ENCODE measurements around the gene BRF1.
"Not testable (repeated sequence)": the region's sequence is repeated elsewhere in the genome, so short reads cannot be mapped to it uniquely, and the experiment has no call there.

BRF1 gene

DNA sequence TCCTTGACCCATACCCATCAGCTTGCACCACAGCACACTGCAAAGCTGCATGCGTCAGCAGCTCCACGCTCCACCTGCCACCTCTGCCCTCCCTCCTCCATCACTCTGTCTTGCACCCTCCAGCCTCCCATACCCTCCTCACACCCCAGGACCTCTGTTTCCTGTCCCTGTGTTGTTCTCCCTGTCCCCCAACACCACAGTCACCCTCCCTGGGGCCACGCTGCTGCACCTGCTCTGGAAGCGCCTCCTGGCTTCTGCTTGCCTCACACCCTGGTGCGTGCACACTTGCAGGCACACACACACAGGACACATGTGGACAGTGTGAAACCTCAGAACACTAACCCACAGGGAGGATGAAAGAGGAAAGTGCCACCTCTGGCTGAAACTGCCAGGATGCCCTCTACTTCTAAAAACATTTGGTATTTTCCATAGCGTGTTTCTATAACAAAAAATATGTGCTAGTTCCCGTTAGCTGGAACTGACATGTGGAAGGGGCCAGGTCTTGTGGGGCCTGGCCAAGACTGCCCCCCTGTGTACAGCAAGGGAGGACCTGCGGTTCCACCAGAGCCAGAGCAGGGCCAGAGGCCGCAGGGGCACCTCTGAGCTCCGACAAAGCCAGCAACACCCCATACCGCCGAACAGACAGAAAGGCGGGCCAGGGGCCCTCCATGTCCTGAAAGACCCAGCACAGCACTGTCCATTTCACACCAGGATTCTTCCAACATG is 10.0 kb downstream of the BRF1 start:
- DNase-seq (ENCODE audit: low spot score) (no peak), FAIRE-seq (no peak)

DNA sequence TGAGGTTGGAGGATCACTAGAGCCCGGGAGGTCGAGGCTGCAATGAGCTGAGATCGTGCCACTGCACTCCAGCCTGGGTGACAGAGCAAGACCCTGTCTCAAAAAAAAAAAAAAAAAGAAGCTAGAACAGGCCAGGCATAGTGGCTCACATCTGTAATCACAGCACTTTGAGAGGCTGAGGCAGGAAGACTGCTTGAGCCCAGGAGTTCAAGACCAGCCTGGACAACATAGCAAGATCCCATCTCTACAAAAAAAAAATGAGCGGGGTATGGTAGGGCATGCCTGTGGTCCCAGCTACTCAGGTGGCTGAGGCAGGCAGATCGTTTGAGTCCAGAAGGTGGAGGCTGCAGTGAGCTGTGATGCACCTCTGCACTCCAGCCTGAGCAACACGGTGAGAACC is 11.9 kb downstream of the BRF1 start:
- not testable (repeated sequence) for DNase-seq (ENCODE audit: low spot score); FAIRE-seq

DNA sequence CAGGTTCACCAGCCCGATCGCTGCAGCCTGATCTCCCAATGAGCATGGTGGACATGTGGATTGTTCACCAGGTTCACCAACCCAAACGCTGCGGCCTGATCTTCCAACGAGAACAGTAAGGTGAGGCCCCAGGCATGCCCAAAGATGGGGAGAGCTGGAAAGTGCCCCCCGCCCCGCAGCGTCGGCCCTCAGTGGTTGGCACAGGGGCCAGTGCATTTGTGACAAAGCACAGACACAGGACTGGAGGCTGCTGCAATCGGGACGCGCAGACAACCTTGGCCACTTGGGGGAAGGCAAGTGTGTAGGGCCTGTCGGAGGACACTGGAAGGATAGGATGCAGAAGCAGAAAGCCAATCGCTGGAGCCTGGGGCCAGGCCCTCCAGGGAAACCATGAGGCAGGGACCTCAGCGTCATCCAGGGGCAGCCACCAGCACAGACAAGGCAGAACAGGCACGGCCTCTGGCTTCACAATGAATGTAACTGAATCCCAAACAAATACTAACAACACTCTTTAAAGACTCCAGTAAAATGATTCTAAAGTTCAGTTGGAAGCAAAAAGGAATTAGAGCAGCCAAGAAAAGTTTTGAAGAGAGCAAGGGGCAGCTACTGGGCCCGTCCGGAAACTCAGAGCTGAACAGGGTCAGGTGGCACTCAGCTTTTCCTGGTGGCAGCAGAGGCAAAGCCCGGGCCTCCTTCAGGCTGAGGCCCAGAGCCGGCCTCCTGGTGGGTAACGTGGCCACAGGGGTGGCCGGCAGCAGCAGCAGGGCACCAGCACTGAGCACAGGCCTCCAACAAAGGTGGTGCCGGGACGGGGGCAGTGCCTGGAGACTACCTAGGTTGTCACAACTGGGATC is 13.3 kb downstream of the BRF1 start:
- no peak for DNase-seq (ENCODE audit: low spot score)
- FAIRE-seq = no peak

DNA sequence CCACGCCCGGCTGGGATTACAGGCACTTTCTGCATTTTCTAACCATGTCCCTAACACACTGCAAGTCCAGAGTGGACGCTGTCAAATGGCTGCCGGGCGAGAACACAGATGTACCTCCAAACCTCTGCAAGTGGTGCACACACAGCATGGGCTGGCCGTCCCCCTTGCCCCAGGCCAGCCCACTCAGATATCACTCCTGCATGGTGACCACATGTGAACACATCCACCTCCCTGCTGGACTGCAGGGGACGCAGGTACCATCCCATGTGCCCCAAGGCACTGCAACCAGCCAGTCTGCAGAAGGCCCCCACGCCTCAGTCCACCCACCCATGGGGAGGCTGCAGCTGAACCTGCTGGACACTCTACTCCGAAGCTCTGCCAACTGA is 14.0 kb downstream of the BRF1 start:
- no peak for DNase-seq (ENCODE audit: low spot score)
- no peak for FAIRE-seq

DNA sequence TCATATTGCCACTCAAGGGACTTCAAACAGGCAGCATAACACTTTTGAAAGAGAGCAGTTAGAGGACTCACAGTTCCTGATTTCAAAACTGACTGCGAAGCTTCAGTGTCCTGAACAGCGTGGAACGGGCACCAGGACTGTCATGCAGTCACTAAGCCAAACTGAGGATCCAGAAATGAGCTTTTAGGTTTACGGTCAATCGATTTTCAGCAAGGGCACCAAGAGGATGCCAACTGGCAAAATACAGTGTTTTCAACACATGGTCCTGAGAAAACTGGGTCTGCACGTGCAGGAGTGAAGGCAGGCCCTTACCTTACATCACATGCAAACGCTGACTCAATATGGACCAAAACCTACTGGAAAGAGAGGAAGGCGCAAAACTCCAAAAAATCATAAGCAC is 15.6 kb downstream of the BRF1 start:
- DNase-seq (ENCODE audit: low spot score) = no peak
- no peak for FAIRE-seq

DNA sequence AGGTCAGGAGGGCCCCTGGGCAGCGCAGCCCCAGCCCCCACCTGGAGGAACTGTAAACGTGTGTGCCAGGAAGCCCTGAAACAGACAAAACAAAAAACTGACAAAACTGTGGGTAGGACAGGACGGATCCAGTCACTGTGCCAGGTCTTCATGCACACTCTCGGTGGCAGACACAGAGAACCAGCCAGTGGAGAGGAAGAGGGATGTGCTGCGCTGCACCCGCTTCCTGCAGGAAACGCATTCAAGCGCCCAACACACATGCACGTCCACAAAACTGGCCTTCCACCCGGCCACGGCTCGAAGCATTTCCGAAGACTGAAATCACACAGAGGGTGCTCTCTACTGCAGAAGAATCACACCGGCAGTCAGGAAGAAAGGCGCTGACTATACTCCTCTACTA is 16.9 kb downstream of the BRF1 start:
- FAIRE-seq = no peak
- no peak for DNase-seq (ENCODE audit: low spot score)

DNA sequence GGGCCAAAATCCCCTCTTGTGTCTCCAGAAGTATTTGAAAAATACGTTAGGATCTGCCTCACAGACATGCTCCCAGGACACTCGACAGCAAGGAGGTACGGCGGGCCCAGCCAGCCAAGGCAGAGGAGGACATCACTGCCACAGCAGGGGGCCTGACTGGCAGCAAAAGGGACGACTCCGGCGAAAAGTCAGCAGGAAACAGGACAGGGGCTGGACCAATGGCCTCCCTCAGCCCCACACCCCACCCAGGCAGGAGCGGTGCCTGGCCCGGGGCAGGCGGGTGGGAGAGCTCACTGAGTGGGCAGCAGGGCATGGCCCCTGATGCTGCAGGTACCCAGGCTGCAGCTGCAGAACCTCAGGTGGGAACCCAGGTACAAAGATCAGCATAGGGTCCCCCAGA is 17.8 kb downstream of the BRF1 start:
- DNase-seq (ENCODE audit: low spot score) (no peak), FAIRE-seq (no peak)

DNA sequence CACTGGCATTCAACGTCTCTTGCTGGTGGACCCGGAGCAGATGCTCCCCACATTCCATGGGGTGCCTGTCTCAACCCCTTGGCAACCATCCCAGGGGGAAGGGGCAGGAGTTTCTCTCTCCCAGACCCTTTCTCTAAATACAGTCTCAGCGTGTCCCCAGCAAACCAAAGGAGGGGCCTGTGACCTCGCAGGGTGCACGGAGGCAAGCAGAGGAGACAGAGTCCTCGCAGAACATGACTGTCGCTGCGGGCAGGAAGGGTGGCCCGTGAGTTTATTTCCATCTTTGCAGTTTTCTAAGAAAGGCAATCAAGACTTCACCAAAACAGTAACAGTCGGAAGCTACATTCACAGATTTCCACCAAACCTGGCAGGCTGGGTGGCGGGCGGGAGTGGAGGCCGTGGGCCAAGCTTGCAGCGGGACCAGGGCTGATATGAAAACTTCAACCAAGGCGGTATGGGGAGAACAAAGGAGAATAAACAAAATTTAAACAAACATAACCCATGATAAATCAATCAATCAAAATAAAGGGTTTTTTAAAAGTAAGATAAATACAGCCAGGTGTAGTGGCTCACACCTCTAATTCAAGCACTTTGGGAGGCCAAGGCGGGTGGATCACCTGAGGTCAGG is 18.6 kb downstream of the BRF1 start:
- no peak for FAIRE-seq

DNA sequence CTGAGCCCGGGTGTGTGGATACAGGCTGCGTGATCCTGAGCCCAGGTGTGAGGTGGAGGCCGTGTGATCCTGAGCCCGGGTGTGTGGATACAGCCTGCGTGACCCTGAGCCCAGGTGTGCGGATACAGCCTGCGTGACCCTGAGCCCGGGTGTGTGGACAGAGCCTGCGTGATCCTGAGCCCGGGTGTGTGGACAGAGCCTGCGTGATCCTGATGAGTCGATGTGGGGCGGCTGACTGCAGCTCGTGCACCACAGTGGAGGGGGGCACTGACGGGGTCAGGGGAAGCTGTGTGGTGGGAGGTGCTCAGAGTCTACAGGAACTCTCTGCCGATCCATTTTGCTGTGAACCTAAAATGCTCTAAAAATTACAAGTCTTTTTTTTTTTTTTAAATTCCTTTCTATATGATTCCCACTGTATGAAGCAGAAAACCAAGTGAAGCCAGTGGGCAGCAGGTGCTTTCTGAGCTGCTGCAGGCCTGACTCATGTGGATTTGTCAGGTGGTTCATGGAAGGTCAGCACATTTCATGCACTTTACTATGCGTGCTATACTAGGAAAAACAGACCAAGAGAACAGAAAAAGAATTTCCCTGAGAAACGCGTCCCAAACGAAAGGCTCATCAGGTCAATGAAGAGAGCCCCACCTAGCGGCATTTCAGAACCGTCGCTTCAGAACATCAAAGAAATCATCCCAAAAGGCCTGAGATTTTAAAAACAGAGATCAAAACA is 19.3 kb downstream of the BRF1 start:
- DNase-seq (ENCODE audit: low spot score) (peak; percentile 30), FAIRE-seq (no peak)

More for the DNA sequence above, 18.6 kb downstream of the BRF1 start:
- DNase-seq (ENCODE audit: low spot score) = no peak

DNA sequence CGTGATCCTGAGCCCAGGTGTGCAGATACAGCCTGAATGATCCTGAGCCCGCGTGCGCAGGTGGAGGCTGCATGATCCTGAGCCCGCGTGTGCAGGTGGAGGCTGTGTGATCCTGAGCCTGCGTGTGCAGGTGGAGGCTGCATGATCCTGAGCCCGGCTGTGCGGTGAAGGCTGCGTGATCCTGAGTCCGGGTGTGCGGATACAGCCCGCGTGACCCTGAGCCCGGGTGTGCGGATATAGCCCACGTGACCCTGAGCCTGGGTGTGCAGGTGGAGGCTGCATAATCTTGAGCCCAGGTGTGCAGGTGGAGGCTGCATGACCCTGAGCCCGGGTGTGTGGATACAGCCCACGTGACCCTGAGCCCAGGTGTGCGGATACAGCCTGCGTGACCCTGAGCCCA is 20.3 kb downstream of the BRF1 start:
- DNase-seq (ENCODE audit: low spot score) (no peak), FAIRE-seq (no peak)

DNA sequence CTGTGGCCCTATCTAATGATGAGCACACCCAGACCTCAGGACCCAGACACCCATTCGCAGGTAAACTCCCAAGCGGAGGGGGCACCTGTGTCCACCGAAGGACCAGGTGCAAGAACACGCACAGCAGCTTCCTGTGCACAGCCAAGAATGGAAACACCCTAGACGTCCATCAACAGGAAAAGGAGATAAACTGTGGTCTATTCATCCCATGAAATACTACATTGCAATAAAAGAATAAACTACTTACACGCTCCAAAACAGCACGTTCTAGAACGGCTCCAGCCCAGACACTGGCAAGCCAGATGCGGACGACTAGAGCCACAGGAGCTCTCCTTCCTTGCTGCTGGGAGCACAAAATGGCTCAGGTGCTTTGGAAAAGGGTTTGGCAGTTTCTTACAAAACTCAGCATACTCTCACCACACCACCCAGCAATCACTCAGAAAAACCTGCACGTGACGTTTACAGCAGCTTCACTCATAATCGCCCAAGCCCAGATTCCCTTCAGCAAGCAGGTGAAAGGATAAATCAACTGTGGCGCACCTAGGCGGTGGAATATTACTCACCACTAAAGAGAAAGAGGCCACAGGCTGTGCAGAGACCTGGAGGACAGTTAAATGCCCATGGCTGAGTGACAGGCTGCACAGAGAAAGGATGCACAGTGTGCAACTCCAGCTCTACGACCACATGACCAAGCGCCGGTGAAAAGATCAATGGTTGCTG is 21.0 kb downstream of the BRF1 start:
- no peak for FAIRE-seq
- no peak for DNase-seq (ENCODE audit: low spot score)

DNA sequence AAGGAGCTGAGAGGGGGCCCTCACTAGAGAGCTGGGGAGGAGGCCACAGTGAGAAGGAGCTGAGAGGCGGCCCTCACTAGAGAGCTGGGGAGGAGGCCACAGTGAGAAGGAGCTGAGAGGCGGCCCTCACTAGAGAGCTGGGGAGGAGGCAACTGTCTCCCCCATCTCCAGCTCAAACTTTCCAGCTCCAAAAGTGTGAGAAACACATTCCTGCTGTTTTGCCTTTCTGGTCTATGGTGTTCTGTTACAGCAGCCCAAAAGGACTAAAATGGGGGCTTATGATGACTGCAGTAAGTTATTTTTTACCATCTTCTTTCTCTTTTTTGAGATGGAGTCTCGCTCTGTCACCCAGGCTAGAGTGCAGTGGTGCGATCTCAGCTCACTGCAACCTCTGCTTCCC is 23.4 kb downstream of the BRF1 start:
- not testable (repeated sequence) for DNase-seq (ENCODE audit: low spot score); FAIRE-seq

DNA sequence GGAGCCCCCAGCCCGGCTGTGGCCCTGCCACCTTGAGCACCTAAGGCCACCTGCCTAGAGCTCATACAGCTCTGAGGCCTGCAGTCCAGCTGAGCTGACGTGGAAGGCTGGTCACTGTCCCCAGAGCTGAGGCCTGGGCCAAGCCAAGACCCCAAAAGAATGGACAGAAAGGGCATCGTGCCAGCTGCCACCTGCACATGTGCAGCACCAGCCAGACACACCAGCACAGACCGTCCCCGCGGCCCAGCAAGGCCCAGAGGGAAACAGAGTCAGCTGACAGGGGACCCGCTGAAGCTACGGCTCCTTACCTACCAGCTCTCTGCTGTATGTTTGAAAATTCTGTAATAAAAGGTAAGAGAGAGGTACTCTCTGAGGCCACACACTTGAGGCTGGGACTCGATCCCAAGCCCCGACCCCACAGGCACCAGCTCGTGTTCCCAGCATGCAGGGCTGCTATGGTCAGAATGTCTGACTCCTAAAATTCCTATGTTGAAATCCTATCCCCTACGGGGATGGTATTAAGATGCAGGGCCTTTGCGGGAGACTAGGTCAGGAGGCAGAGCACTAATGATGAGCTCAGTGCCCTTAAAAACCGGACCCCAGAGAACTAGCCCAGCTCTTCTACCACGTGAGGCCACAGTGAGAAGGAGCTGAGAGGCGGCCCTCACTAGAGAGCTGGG is 25.4 kb downstream of the BRF1 start:
- DNase-seq (ENCODE audit: low spot score) = no peak

DNA sequence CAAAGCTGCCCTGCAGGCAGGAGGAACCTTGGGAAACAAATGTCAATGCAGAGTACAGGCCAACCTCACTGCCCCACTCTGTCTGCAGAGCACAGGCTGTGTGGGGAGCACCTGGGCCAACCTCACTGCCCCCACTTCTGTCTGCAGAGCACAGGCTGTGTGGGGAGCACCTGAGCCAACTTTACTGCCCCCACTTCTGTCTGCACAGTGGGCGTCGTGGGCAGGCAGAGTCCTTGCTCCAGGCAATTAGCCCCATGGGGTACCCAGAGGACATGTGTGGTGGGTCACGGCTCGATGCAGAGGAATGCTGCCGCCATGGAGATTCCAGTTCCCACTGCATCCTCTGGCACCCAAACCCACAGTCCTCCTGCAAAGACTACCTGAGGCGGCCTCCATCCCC is 26.2 kb downstream of the BRF1 start:
- DNase-seq (ENCODE audit: low spot score) = no peak
- no peak for FAIRE-seq

More for the DNA sequence above, 25.4 kb downstream of the BRF1 start:
- no peak for FAIRE-seq

DNA sequence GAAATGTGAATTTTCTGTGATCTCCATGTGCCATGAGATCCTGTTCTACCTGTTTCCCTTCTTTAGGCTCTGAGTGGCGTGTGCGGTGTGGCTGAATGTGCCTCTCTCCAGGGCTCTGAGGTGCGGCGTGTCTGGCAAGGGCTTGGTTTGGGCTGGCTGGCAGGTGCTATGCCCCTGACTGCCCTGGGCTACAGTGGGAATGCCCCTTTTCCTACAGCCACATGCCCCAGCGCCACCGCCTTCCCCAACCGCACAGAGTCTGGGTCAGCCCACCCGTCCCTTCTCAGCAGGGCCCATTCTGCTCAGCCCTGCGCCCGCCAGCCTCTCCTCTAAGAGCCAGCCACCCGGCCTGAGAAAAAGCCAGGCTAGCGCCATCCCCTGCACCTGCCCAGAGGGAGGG is 27.7 kb downstream of the BRF1 start:
- FAIRE-seq (no peak), DNase-seq (ENCODE audit: low spot score) (no peak)

DNA sequence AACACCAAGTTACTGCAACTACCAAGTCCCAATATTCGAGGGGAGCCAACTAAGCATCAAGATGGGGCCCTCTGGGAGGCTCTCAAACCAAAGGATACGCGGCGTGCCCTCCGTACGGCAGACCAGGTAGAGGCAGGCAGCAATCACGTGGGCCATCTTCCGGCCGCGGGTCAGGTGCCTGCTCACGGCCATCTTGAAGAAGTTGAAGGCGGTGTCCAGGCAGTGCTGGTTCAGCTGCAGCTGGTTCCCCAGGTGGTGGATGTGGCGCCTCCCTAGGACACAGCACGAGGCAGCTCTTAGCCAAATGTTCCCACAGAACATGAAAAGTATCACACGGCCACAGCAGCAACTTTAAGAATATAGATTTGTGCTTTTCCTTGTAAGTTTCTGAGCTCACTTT is 28.2 kb downstream of the BRF1 start:
- no peak for DNase-seq (ENCODE audit: low spot score)

DNA sequence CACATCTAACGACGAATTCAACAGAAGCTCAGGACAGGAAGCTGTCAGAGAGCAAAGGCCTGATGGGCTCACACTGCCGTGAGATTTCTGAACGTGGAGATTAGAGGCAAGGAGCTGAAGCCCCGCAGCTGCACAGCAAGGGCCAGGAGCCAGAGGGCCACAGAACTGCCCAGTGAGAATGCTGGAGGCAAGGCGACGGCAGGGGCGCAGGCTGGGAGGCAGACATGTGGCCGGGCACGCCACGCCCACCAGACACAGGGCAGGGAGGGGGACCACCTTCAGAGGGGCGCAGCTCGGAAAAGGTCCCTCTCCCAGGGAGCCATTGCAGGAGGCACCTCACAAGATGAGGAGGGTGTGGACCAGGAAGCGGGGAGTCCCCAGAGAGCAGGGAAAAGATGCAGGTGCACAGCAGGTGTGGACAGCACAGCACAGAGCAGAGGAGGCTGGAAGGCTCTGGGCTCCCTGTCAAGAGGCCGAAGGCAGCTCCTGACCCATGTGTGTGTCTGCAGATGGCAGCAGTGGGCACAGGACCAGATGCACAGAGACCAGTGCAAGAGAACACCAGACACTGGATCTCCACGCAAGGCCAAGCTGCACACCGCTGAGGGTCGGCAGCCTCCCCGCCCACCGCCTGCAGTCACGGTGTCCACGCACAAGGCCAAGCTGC is 29.4 kb downstream of the BRF1 start:
- FAIRE-seq (no peak), DNase-seq (ENCODE audit: low spot score) (no peak)

More for the DNA sequence above, 28.2 kb downstream of the BRF1 start:
- no peak for FAIRE-seq

DNA sequence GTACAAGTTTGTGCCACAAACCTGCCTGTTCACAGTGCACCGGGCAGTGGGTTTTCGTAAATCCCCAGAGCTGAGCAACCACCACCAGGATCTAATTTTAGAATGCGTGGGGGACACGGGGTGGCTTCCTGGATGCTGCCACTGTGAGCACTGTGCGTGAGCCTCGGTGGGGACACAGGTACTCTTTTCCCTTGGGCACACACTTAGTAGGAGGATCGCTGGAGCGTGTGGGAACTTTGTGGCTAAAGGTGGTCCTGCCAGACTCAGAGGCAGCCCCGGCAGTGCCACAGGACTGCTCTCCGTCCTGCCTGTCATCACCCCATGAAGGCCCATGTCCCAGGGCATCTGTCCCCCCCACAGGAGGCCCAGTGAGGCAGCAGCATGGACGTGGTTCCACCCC is 31.4 kb downstream of the BRF1 start:
- DNase-seq (ENCODE audit: low spot score) (no peak), FAIRE-seq (no peak)

DNA sequence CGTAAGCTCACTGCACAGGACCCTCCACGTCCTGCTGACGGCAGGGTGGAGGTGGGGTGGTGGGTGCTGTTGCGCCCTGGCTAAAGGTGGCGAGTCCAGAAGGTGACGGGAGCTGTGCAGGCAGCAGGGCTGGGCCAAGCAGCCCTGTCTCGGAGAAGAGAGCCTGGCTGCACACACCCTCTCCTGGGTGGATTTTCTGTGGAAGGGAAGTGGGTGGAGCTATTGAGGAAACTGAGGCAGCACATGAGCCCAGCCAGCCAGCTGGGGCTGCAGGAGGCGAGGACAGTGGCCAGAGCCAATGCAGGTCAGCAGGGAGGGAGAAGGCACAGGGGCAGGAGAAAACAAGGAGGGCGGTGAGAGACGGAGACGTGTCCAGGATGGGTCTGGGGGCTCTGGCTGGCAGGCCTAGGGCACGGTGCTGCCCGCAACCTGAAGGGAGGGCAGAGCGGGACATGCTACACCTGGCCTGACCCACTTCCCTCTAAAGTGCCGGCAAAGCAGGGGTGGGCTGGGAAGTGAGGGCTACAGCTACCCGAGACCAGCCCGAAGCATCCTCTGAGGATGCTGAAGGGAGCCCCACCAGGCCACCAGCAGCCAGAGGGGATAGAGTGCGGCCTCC is 32.0 kb downstream of the BRF1 start:
- DNase-seq (ENCODE audit: low spot score) (no peak), FAIRE-seq (no peak)
